Measurements from ENCODE around the gene CSNK1A1. TPM values are rescaled to one million over a fixed set of nuclear protein-coding genes. Genes with fewer than 3 reads are reported as not detected.
"Not testable (repeated sequence)": the region's sequence is repeated elsewhere in the genome, so short reads cannot be mapped to it uniquely, and the experiment has no call there.

Gene CSNK1A1
- total RNA-seq, 1 donor from 2014 or later, result 172 TPM

- intact Hi-C loops (cut with micrococcal nuclease), result loop anchor here (5.0 kb wide), 1 partner anchor 43 kb away; no protein-coding TSS in a partner anchor
These were observed 15.5 kb downstream of the CSNK1A1 start for GRCh38 chr5:149535787-149536186.

- intact Hi-C loops (cut with micrococcal nuclease), result no loop called here
These were observed 18.8 kb downstream of the CSNK1A1 start for GRCh38 chr5:149532413-149532812.

- intact Hi-C loops (cut with micrococcal nuclease), result no loop called here
These were observed 21.8 kb downstream of the CSNK1A1 start for GRCh38 chr5:149529463-149529862.

- intact Hi-C loops (cut with micrococcal nuclease), result no loop called here
These were observed 22.8 kb downstream of the CSNK1A1 start for GRCh38 chr5:149528281-149529060.

- intact Hi-C loops (cut with micrococcal nuclease), result no loop called here
These were observed 24.2 kb downstream of the CSNK1A1 start for GRCh38 chr5:149526845-149527590.

- intact Hi-C loops (cut with micrococcal nuclease), result no loop called here
These were observed 29.2 kb downstream of the CSNK1A1 start for GRCh38 chr5:149521739-149522685.

- intact Hi-C loops (cut with micrococcal nuclease), result no loop called here
These were observed 31.6 kb downstream of the CSNK1A1 start for GRCh38 chr5:149519601-149520000.

GRCh38 chr5:149518620-149519019 lies 32.6 kb downstream of the CSNK1A1 start:
- intact Hi-C loops (cut with micrococcal nuclease), result no loop called here

GRCh38 chr5:149517461-149518122 lies 33.6 kb downstream of the CSNK1A1 start:
- intact Hi-C loops (cut with micrococcal nuclease), result no loop called here

- intact Hi-C loops (cut with micrococcal nuclease), result no loop called here
These were observed 36.7 kb downstream of the CSNK1A1 start for GRCh38 chr5:149514512-149514911.

GRCh38 chr5:149513372-149513947 lies 37.8 kb downstream of the CSNK1A1 start:
- intact Hi-C loops (cut with micrococcal nuclease), result not testable (repeated sequence)

- intact Hi-C loops (cut with micrococcal nuclease), result no loop called here
These were observed 41.1 kb downstream of the CSNK1A1 start for GRCh38 chr5:149510136-149510535.

GRCh38 chr5:149504677-149505076 lies 46.6 kb downstream of the CSNK1A1 start:
- intact Hi-C loops (cut with micrococcal nuclease), result no loop called here

GRCh38 chr5:149503006-149503405 lies 48.2 kb downstream of the CSNK1A1 start:
- intact Hi-C loops (cut with micrococcal nuclease), result no loop called here

- intact Hi-C loops (cut with micrococcal nuclease), result no loop called here
These were observed 50.2 kb downstream of the CSNK1A1 start for GRCh38 chr5:149500922-149501582.

- intact Hi-C loops (cut with micrococcal nuclease), result no loop called here
These were observed 52.4 kb downstream of the CSNK1A1 start for GRCh38 chr5:149498724-149499336.

GRCh38 chr5:149497357-149497756 lies 53.9 kb downstream of the CSNK1A1 start:
- intact Hi-C loops (cut with micrococcal nuclease), result no loop called here

GRCh38 chr5:149496917-149497316 lies 54.3 kb downstream of the CSNK1A1 start:
- intact Hi-C loops (cut with micrococcal nuclease), result no loop called here

GRCh38 chr5:149496166-149496565 lies 55.1 kb downstream of the CSNK1A1 start:
- intact Hi-C loops (cut with micrococcal nuclease), result no loop called here

GRCh38 chr5:149495673-149496072 lies 55.6 kb downstream of the CSNK1A1 start:
- intact Hi-C loops (cut with micrococcal nuclease), result no loop called here

Data from T-helper 2 cell treated with Interferon-gamma antibody and Interleukin-4, amounts not matched to agents 100 ng/mL and 5 ng/mL, for 36 hours (primary cell).